Liver (tissue), 3 donors: Measurements from ENCODE around the gene PRKCH.

ENCODE experiments used
- ATF3 ChIP-seq: IDR thresholded peaks from 2 replicates; pipeline ENCODE4 v1.6.1; 2016; ENCODE audit warnings: antibody characterized with exemption
- CTCF ChIP-seq: fragments of 150-350 bp; IDR thresholded peaks from 2 replicates; pipeline ENCODE4 v1.5.1; 2017; ENCODE audit warnings: improper control_type of control experiment, low read depth, low read length; ENCODE audit not compliant: missing input control
- FOXA1 ChIP-seq: IDR thresholded peaks from 2 replicates; pipeline ENCODE4 v1.6.1; 2016; ENCODE audit warnings: antibody characterized with exemption
- GABPA ChIP-seq, 2 donors: IDR thresholded peaks in 1 of 2; conservative IDR thresholded peaks in 1 of 2; 2 replicates each; pipeline ENCODE4 v1.6.1; 2016; ENCODE audit warnings: antibody characterized with exemption in 2 of 2, mild to moderate bottlenecking in 1 of 2, moderate library complexity in 1 of 2
- HNF4A ChIP-seq, 2 donors: conservative IDR thresholded peaks; 2 replicates each; pipeline ENCODE4 v1.6.1; 2016; ENCODE audit warnings: antibody characterized with exemption in 2 of 2, mild to moderate bottlenecking in 2 of 2
- MAX ChIP-seq: IDR thresholded peaks from 2 replicates; pipeline ENCODE4 v1.6.1; 2016; ENCODE audit warnings: antibody characterized with exemption
- REST ChIP-seq: IDR thresholded peaks from 2 replicates; pipeline ENCODE4 v1.6.1; 2016; ENCODE audit warnings: antibody characterized with exemption, mild to moderate bottlenecking
- SP1 ChIP-seq: IDR thresholded peaks from 2 replicates; pipeline ENCODE4 v1.6.1; 2018; ENCODE audit warnings: antibody characterized with exemption, mild to moderate bottlenecking
- TAF1 ChIP-seq: conservative IDR thresholded peaks from 2 replicates; pipeline ENCODE4 v1.6.1; 2016; ENCODE audit warnings: antibody characterized with exemption, mild to moderate bottlenecking
- YY1 ChIP-seq: IDR thresholded peaks from 2 replicates; pipeline ENCODE4 v1.6.1; 2016; ENCODE audit warnings: antibody characterized with exemption, mild to moderate bottlenecking
- donor health status: healthy.
- donor health status: healthy.

- TF ChIP-seq CTCF (no peak), TAF1 (no peak), SP1 (no peak), YY1 (no peak), REST (no peak), HNF4A (conservative IDR thresholded peaks at IDR 0.05) (no peak), MAX (no peak), ATF3 (no peak), GABPA (IDR thresholded peaks at IDR 0.05 in 1 of 2, conservative IDR thresholded peaks at IDR 0.05 in 1 of 2) (no peak), FOXA1 (no peak)
Measured at GRCh38 chr14:61374284-61374683, 52.9 kb downstream of the PRKCH start.
